Urinary bladder (tissue), 4 donors: ENCODE results near the gene PCDHGB4. TPM values are rescaled to one million over a fixed set of nuclear protein-coding genes. Genes with fewer than 3 reads are reported as not detected.
"Not testable (repeated sequence)": the region's sequence is repeated elsewhere in the genome, so short reads cannot be mapped to it uniquely, and the experiment has no call there.

Source experiments
- DNase-seq: peaks from one replicate; pipeline ENCODE4 v3.0.0-alpha.2; 2015; ENCODE audit errors: extremely low spot score
- H3K27ac ChIP-seq: one replicate; pipeline ENCODE4 v1.5.1; 2013; ENCODE audit warnings: low read depth, mild to moderate bottlenecking, moderate library complexity
- H3K36me3 ChIP-seq: one replicate; pipeline ENCODE4 v1.6.1; 2013; ENCODE audit warnings: mild to moderate bottlenecking, moderate library complexity; ENCODE audit not compliant: insufficient read depth
- H3K4me1 ChIP-seq: one replicate; pipeline ENCODE4 v1.6.1; 2013; ENCODE audit warnings: mild to moderate bottlenecking, moderate library complexity; ENCODE audit not compliant: insufficient read depth
- H3K4me3 ChIP-seq: one replicate; pipeline ENCODE4 v1.5.1; 2013; ENCODE audit warnings: low read depth, low read length
- WGBS: extraction: QIAGEN DNeasy Blood & Tissue Kit; methylation state at CpG from one replicate; pipeline ENCODE4 v1.1.7; 2013; 5-methylcytosine and 5-hydroxymethylcytosine counted together
- polyA plus RNA-seq: library from polyadenylated mRNA; stranded (reverse); fragments of 200-250 nt; gene quantifications from one replicate; pipeline ENCODE4 v1.2.3, GENCODE V29; 2013
- total RNA-seq: library from RNA; depleted of rRNA; stranded (reverse); fragments of >200 nt; gene quantifications from one replicate; pipeline ENCODE4 v1.2.3, GENCODE V29; 2014
- donor health status: healthy with polysubstance abuse.
- donor health status: healthy.

The PCDHGB4 gene
- total and polyA plus RNA-seq, 2 donors = 2.4 to 11.7 TPM

DNA sequence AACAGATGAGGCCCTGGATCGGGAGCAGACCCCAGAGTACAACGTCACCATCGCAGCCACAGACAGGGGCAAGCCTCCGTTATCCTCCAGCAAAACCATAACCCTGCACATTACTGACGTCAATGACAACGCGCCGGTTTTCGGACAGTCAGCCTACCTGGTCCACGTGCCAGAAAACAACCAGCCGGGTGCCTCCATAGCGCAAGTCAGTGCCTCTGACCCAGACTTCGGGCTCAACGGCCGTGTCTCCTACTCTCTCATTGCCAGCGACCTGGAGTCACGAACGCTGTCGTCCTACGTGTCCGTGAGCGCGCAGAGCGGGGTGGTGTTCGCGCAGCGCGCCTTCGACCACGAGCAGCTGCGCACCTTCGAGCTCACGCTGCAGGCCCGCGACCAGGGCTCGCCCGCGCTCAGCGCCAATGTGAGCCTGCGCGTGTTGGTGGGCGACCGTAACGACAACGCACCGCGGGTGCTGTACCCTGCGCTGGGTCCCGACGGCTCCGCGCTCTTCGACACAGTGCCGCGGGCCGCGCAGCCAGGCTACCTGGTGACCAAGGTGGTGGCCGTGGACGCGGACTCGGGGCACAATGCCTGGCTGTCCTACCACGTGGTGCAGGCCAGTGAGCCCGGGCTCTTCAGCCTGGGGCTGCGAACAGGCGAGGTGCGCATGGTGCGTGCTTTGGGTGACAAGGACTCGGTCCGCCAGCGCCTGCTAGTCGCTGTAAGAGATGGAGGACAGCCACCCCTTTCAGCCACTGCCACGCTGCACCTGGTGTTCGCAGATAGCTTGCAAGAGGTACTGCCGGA is 31.8 kb downstream of the PCDHGB4 start:
- no peak for DNase-seq
- H3K4me3 ChIP-seq = no peak overlapping the region
- 27% methylated on average over 74 of the region's 74 CpGs for WGBS
- H3K4me1 ChIP-seq = no peaks in the 10 kb centered on the region
- no peaks in the 10 kb centered on the region for H3K36me3 ChIP-seq
- no peak overlapping the region for H3K27ac ChIP-seq

DNA sequence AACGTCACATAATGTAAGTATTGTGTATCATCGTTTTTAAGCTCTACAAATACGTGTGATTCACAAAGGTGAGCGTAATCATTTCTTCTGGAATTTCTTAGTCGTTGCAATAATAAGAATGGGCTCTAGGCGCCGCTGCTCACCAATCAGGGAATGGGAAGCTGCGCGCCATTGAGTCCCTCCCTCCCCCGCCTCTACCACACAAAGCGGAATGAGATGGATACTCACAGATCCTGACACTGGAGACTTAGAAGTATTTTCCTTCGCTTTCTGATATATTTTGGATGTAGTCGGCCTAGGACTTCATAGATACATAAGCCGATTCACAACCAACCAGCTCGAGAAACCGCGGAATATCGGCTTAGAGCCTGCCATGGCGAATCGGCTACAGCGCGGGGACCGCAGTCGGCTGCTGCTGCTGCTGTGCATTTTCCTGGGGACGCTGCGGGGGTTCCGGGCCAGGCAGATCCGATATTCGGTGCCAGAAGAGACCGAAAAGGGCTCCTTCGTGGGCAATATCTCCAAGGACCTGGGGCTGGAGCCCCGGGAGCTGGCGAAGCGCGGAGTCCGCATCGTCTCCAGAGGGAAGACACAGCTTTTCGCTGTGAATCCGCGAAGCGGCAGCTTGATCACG is 33.5 kb downstream of the PCDHGB4 start, which contains the start of gene PCDHGA11:
PCDHGA11 (plus strand) TSS at position 197 of the 634 bp plus-strand sequence; CDS start at position 374, 177 bp downstream.
- no peak within 1 kb of the TSS for H3K27ac ChIP-seq
- 11% methylated on average over 42 of the region's 42 CpGs for WGBS

GRCh38 chr5:141421489-141421855 is 34.0 kb downstream of the PCDHGB4 start:
- Histone ChIP-seq H3K36me3 (no peaks in the 10 kb centered on the region), H3K27ac (no peak overlapping the region), H3K4me3 (no peak overlapping the region), H3K4me1 (no peaks in the 10 kb centered on the region)
- 12% methylated on average over 13 of the region's 13 CpGs for WGBS
- DNase-seq = no peak

More for the DNA sequence above, 33.5 kb downstream of the PCDHGB4 start, which contains the start of gene PCDHGA11:
- no peak for DNase-seq
- Histone ChIP-seq H3K4me1 (no peaks in the 10 kb centered on the region), H3K36me3 (no peaks in the 10 kb centered on the region), H3K4me3 (no peak within 1 kb of the TSS)

GRCh38 chr5:141422742-141423291 is 35.3 kb downstream of the PCDHGB4 start:
- H3K27ac ChIP-seq = no peak overlapping the region
- WGBS = 24% methylated on average over 42 of the region's 42 CpGs

GRCh38 chr5:141427783-141428426 is 40.4 kb downstream of the PCDHGB4 start:
- Histone ChIP-seq H3K27ac (no peak overlapping the region), H3K4me3 (no peak overlapping the region), H3K36me3 (no peaks in the 10 kb centered on the region), H3K4me1 (no peaks in the 10 kb centered on the region)
- WGBS = 40% methylated on average over 53 of the region's 53 CpGs
- no peak for DNase-seq

More at GRCh38 chr5:141422742-141423291, 35.3 kb downstream of the PCDHGB4 start:
- Histone ChIP-seq H3K4me3 (no peak overlapping the region), H3K4me1 (no peaks in the 10 kb centered on the region), H3K36me3 (no peaks in the 10 kb centered on the region)
- DNase-seq = no peak

DNA sequence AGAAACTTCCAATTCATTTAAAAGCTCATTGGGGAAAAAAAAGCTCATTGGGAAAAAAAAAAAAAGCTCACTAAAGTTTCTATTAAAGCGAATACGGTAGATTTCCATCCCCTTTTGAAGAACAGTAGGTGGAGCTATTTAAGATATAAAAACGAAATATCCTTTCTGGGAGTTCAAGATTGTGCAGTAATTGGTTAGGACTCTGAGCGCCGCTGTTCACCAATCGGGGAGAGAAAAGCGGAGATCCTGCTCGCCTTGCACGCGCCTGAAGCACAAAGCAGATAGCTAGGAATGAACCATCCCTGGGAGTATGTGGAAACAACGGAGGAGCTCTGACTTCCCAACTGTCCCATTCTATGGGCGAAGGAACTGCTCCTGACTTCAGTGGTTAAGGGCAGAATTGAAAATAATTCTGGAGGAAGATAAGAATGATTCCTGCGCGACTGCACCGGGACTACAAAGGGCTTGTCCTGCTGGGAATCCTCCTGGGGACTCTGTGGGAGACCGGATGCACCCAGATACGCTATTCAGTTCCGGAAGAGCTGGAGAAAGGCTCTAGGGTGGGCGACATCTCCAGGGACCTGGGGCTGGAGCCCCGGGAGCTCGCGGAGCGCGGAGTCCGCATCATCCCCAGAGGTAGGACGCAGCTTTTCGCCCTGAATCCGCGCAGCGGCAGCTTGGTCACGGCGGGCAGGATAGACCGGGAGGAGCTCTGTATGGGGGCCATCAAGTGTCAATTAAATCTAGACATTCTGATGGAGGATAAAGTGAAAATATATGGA is 43.0 kb downstream of the PCDHGB4 start, which contains the start of gene PCDHGA12:
PCDHGA12 (plus strand) TSS at position 176 of the 782 bp plus-strand sequence; CDS start at position 429, 253 bp downstream.
- Histone ChIP-seq H3K36me3 (no peaks in the 10 kb centered on the region), H3K27ac (no peak within 1 kb of the TSS), H3K4me3 (peak within 1 kb of the TSS; percentile 0), H3K4me1 (no peaks in the 10 kb centered on the region)
- WGBS = 15% methylated on average over 33 of the region's 33 CpGs
- DNase-seq = no peak

- no peaks in the 10 kb centered on the region for H3K4me1 ChIP-seq
- 14% methylated on average over 37 of the region's 37 CpGs for WGBS
- H3K36me3 ChIP-seq = no peaks in the 10 kb centered on the region
- no peak overlapping the region for H3K27ac ChIP-seq
- DNase-seq = no peak
- peak overlapping the region; percentile 0 for H3K4me3 ChIP-seq
Measured at GRCh38 chr5:141431286-141431685, 43.8 kb downstream of the PCDHGB4 start.

- H3K27ac ChIP-seq, H3K36me3 ChIP-seq, H3K4me3 ChIP-seq, H3K4me1 ChIP-seq, DNase-seq: not testable (repeated sequence)
- 34% methylated on average over 37 of the region's 38 CpGs for WGBS
Measured at GRCh38 chr5:141432308-141432707, 44.8 kb downstream of the PCDHGB4 start.

- not testable (repeated sequence) for H3K36me3 ChIP-seq, H3K27ac ChIP-seq, H3K4me1 ChIP-seq, DNase-seq, H3K4me3 ChIP-seq
- WGBS = 25% methylated on average over 29 of the region's 29 CpGs
Measured at GRCh38 chr5:141432726-141433125, 45.2 kb downstream of the PCDHGB4 start.

DNA sequence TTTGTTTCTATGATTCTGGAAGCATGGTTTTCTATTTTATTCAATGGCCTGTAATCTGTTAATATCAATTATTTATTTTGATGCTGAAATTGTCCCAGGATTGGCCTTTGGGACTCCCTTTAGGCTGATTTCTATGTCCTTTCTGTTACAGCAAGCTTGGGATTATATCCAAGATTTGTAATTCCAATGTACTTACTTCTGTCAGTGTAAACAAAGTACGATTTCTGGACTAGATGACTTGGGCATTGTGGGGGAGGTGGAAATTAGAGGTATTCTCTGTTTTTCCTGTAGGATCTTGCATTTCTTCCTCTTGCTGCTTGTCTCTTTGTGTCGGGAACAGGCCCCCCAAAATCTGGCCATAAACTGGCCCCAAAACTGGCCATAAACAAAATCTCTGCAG is 46.5 kb downstream of the PCDHGB4 start:
- no peak overlapping the region for H3K27ac ChIP-seq
- no peaks in the 10 kb centered on the region for H3K36me3 ChIP-seq
- DNase-seq = no peak
- WGBS = 76% methylated on average over 2 of the region's 2 CpGs
- no peaks in the 10 kb centered on the region for H3K4me1 ChIP-seq
- H3K4me3 ChIP-seq = no peak overlapping the region

- Histone ChIP-seq H3K27ac (no peak overlapping the region), H3K4me3 (no peak overlapping the region), H3K36me3 (no peaks in the 10 kb centered on the region), H3K4me1 (no peaks in the 10 kb centered on the region)
- 92% methylated on average over 2 of the region's 2 CpGs for WGBS
- DNase-seq = no peak
Measured at GRCh38 chr5:141437221-141437620, 49.7 kb downstream of the PCDHGB4 start.

DNA sequence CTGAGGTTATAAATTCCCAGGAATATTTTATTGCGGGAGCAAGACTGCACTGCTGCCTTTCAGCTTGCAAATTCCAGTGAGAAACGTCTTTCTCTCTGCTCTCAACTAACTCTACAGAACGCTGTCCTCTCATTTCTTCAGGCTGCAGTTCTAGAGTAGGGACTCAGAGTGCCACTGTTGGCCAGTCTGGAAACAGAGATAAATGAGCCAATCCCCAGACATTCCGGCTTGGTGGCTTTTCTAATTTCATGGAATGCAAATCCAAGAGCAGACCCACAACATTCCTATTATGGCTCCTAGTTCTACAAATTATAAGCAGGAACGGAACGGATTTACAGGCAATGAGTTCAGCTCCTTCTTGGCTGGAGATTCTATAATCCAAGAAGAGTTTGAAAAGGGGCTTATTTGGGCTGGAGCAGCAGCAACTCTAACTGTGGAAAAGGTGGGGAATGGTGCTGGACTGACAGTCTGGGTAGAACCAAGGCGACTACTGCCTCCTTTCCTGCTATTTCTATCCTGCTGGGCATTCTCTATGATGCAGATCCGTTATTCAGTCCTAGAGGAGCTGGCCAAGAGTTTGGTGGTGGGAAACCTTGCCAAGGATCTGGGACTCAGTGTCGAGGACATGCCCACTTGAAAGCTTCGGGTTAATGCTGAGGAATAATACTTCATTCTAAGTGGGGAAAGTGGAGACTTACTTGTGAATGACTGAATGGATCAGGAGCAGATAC is 52.1 kb downstream of the PCDHGB4 start:
- Histone ChIP-seq H3K4me1 (no peaks in the 10 kb centered on the region), H3K4me3 (no peak overlapping the region)
- 62% methylated on average over 10 of the region's 10 CpGs for WGBS

More for the DNA sequence above, 52.1 kb downstream of the PCDHGB4 start:
- Histone ChIP-seq H3K36me3 (no peaks in the 10 kb centered on the region), H3K27ac (no peak overlapping the region)
- DNase-seq = no peak
